Retinal pigment epithelial cell (primary cell): ENCODE data around the gene RAB35.

Source experiments
- DNase-seq: peaks from one replicate; pipeline ENCODE4 v3.0.0-alpha.2; 2010; ENCODE audit warnings: low read depth
- H3K4me3 ChIP-seq: 2 replicates; pipeline ENCODE4 v1.5.1; 2011; ENCODE audit warnings: mild to moderate bottlenecking, low read length, control low read depth, moderate library complexity
- TF ChIP-seq, protein P1 (sequence below): conservative IDR thresholded peaks from 2 replicates; pipeline ENCODE4 v1.5.1; 2011; ENCODE audit warnings: low read depth, low read length, control low read depth, inconsistent platforms

RAB35 gene

DNA sequence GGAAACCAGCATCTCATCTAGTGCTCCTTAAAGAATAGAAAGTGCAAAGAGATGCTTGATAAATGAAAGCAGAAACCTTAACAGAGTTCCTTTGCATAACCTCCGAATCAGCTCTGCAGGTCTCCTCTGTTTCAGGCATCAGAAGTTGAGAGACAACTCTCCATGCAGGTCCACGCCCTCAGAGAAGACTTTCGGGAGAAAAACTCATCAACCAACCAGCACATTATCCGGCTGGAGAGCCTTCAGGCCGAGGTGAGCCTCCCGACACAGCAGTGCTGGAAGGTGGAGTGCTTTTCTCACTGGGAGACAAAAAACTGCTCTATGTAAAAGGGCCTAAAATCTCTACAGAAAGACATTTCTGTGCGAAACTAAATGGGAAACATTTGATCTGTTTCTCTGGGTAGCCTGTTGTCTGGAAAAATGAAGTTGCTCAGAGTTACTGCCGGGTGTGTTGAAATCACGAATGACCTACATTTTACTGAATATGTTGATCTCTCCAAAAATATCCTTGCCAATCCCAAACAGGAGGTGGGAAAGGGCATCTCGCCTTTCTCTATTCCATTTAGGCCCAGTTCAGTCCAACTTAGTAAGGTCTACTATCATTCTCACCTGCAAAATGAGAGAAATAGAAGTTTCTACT is 54.9 kb downstream of the RAB35 start:
- no peak overlapping the region for H3K4me3 ChIP-seq
- TF ChIP-seq, protein P1, sequence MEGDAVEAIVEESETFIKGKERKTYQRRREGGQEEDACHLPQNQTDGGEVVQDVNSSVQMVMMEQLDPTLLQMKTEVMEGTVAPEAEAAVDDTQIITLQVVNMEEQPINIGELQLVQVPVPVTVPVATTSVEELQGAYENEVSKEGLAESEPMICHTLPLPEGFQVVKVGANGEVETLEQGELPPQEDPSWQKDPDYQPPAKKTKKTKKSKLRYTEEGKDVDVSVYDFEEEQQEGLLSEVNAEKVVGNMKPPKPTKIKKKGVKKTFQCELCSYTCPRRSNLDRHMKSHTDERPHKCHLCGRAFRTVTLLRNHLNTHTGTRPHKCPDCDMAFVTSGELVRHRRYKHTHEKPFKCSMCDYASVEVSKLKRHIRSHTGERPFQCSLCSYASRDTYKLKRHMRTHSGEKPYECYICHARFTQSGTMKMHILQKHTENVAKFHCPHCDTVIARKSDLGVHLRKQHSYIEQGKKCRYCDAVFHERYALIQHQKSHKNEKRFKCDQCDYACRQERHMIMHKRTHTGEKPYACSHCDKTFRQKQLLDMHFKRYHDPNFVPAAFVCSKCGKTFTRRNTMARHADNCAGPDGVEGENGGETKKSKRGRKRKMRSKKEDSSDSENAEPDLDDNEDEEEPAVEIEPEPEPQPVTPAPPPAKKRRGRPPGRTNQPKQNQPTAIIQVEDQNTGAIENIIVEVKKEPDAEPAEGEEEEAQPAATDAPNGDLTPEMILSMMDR = no peak
- DNase-seq = no peak

DNA sequence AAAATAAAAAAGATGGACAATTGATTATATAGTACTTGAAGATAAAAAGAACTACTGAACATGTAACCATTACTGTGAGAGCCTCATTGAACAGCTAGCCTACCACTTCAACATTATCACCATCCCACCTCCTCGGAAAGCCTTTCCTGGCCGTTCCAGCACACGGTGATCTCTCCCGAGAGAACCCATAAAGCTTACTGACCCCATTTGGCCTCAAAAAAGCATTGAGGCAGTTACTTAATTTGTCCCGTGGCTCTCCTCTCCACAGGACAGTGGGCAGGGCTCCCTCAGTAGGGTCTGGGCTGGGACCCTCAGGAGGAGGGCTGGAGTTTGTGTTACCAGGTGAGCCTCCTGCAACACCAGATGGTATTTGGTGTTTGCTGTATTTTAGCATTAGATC is 55.8 kb downstream of the RAB35 start:
- TF ChIP-seq, protein P1 = no peak
- no peak for DNase-seq
- no peak overlapping the region for H3K4me3 ChIP-seq

DNA sequence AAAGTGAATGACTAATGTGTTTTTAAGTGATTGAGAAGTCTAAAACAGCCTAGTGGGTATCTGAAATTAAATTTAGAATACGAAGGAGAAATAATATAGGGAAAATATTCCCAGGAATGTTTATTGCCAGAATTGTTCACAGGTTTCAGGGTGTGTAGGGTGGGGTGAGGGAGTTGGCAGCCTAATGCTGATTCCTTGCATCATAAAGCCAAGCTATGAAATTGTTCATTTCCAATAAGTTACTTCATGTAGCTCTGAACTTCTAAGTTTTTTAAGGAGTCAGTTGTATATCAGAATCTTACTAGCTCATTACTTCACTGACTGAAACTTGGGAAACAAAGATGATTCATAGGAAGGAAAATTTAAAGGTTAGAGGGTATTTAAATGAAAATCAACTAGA is 56.4 kb downstream of the RAB35 start:
- H3K4me3 ChIP-seq = no peak overlapping the region
- TF ChIP-seq, protein P1 = no peak
- no peak for DNase-seq

DNA sequence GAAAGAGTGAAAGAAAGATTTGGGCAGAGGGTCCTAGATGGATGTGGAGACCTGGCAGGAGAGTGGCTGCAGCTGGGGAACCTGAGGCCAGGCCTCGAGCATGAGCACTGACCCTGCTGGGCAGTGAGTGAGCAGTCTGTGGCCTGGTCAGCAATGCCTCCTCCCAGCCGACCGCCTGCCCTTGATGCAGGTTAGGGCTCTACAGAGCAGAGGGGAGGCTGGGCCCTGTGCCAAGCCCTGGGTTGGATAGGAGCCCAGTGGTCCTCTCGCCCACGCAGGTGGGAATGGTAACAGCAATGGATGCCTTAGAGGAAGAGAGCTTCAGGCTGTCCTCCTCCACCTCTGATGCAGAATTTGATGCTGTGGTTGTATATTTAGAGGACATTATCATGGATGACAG is 59.8 kb downstream of the RAB35 start:
- TF ChIP-seq, protein P1 = no peak
- DNase-seq = no peak
- no peak overlapping the region for H3K4me3 ChIP-seq

DNA sequence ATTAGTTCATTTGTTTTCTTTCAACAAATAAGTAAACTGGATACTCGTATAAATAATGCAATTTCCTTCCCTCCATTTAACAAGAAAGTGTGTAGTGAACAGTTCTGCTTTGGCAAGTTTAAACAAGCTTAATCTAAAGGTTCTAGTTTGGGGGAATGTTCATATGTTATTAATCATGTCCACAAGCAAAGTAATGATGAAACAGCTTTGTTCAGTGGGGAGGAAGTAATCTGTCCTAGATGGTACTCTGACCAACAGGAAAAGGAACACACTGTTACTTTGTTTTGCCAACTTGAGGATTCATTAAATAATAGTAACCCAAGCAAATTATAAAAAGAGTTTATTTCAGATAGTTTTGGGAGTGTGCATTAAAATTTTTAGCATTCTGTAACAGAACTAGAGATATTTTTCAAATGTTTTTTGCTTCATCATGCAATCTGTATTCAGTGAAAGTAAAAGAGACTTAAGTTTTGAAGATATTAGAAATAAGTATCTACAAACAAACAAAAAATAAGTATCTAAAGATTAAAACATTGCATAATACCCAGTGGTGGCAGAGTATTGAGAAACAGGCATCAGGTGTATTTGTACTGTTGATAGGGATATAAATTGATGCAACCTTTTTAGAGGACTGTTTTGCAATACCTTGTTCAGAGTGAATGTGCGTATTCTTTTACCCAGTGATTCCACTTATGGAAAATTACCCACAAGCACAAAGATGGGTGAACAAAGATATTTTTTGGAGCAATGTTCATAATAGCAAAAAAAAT is 61.1 kb downstream of the RAB35 start:
- TF ChIP-seq, protein P1 = no peak
- no peak overlapping the region for H3K4me3 ChIP-seq
- DNase-seq = no peak

DNA sequence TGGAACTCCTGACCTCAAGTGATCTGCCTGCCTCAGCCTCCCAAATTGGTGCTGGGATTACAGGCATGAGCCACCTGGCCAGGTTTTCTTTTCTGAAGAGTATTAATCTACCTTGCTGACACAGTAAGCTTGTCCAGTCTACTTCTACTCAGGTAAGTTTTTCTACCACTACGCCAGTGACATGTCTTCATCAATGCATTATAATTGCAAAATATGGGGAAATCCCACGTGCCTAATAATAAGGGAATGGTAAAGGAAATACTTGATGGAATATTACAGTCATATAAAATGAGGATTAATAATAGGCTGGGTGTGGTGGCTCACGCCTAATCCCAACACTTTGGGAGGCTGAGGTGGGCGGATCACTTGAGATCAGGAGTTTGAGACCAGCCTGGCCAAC is 62.3 kb downstream of the RAB35 start:
- DNase-seq = no peak
- no peak overlapping the region for H3K4me3 ChIP-seq
- TF ChIP-seq, protein P1 = no peak

DNA sequence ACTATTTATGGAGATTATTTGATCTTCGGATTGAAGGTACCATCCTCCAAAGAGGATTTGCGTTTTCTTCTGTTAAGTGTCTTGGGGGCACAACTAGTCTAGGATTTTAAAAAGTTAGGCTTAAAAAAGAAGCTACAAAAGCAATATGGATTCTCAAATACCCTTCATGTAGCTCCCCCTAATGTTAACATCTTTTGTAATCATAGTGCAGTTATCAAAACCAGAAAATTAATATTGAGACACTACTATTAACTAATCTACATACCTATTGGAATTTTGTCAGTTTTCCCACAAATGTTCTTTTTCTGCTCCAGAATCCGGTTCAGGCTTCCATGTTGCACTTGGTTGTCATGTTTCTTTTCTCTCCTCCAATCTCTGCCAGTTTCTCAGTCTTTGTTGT is 65.0 kb downstream of the RAB35 start:
- no peak for DNase-seq
- TF ChIP-seq, protein P1 = no peak
- H3K4me3 ChIP-seq = no peak overlapping the region
